NCI-H226 (cell line): ENCODE measurements around the gene CALM3.

Experiments used
- DNase-seq: peaks from one replicate; pipeline ENCODE4 v3.0.0-alpha.2; 2015

Gene CALM3

GRCh38 chr19:46616631-46617322 lies 15.6 kb downstream of the CALM3 start:
- DNase-seq = peak; percentile 58

DNA sequence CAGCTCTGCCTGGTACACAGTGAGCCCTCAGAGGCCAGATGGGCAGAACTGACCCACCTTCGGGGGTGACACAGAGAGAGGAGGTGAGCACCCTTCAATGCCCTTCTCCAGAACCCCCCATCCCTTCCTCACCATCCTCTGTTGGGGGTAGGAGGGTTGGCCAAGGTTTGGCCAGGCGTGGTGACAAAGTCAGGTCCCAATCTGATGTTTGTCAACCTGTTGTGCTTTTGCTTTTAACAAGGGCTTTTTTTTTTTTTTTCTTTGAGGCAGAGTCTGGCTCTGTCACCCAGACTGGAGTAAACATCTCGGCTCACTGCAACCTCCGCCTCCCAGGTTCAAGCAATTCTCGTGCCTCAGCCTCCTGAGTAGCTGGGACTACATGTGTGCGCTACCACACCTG lies 16.5 kb downstream of the CALM3 start:
- DNase-seq = no peak

GRCh38 chr19:46618670-46619231 lies 17.6 kb downstream of the CALM3 start:
- DNase-seq = no peak

GRCh38 chr19:46620267-46620666 lies 19.1 kb downstream of the CALM3 start:
- no peak for DNase-seq

- DNase-seq = no peak
These were observed 19.6 kb downstream of the CALM3 start for GRCh38 chr19:46620716-46621115.

DNA sequence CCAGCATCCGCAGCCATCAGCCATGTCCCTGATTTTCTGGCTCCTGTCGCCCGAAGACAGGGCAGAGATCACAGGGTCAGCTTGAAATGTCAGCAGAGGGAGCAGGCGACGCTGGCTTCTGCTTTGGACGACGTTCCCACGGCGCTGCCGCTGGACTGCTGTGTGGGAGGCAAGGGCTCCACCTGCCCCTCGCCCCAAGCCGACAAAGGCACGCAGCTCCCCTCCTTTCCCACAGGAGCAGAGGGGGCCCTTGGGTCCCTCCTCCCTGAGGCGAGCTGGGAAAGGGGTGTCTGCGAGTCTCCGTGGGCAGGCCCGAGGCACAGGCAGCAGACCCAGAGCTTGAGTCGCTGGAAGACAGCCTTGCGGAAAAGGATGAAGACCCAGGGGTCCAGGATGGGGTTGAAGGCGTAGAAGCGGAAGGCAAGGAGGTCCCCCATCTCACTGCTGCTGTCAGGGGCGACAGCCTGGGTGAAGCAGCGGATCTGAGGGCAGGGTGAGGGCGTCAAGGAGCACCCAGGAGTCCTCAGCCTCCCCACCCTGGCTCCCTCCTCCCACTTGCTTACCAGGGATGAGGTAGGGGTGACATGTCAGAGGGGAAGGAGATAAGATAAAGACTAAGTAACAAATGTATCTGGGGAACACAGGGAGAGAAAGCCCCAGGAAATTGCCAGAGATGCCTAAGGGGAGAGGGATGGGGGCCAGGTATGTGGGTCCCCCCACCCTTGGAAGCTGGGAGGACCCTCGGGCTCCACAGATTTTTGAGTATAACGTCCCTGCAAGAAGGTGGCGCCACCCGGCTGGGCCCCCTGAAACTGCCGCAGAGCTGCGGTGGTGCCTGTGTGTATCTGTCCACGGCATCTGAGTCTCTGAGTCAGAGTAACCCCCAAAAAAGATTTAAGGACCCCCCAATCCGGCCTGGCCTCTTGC lies 20.3 kb downstream of the CALM3 start:
- DNase-seq = no peak

DNA sequence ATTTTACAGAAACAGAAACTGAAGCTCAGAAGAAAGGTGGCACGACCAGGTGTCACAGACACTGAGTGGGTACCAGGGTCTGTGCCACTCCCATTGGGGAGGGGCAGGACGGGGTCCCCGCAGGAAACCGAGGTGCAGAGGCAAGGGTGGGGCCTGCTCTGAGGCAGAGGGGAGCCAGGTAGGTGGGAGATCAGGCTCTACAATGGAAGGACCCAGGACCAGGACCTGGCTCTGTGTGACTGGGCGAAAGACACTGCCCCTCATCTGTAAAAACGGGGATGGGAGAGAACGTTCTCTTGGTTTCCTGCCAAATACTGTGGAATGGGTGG lies 21.0 kb downstream of the CALM3 start:
- DNase-seq = peak; percentile 1

DNA sequence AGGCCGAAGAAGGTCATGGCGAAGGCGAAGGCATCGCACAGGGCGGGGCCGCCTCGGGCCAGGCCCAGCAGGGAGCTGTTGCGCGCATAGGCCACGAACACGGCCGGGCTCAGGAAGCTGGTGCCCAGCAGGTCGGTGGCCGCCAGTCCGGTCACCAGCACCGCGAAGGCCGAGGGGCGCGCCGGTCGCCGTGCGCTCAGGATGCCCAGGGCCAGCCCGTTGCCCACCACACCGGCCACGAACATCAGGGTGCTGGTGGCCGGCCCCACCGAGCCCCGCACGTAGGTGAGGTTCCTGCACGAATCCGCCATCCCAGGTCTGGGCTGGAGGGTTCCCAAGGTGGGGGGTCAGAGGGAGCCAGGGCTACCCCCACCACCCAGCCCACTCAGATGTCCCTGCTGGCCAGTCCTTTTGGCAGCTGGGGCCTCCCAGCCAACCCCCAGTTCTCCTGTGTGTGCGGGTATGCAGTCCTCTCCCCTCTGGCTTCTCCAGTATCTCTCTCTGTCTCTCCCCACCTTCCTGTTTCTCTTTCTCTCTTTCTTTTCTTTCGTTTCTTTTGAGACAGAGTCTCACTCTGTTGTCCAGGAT lies 22.9 kb downstream of the CALM3 start:
- peak; percentile 0 for DNase-seq

DNA sequence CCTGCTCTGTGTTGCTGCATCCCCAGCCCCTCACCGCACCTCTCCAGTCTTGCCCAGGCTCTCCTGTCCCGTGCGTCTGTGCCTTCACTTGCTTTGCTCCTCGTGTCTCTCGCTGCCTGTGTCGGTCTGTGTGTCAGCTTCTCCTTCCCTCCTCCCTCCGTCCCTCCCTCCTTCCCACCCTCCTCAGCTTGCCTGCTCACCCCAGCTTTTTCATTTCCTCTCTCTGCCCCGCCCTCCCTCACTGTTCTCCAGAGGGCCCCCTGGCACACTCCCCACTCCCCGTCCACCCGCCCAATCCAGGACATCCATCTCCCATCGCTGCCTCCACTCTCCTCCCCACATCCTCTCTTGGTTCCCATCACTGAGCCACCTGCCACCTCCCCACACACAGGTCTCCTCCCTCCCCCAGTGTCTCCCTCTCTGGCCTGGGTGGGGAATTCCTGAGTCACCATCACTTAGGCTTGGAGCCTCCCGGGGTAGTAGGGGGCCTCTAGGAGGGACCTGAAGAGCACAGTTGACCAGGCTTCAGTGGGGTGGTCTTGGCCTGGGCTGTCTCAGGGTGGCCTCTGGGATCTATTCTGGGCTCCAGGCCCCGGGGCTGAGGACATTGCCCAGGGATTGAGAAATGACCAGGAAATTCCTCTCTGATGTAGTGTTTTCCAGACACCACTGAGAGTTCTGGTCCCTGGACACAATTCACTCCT lies 24.0 kb downstream of the CALM3 start, which contains the start of gene PTGIR:
TSS of gene PTGIR (minus strand) at position 132 of the 704 bp plus-strand sequence. CDS start 864 bp downstream, outside the sequence.
- DNase-seq = peak; percentile 77

- DNase-seq = no peak
These were observed 24.6 kb downstream of the CALM3 start for GRCh38 chr19:46625731-46626130.

- DNase-seq = no peak
These were observed 25.3 kb downstream of the CALM3 start for GRCh38 chr19:46626446-46626845.

DNA sequence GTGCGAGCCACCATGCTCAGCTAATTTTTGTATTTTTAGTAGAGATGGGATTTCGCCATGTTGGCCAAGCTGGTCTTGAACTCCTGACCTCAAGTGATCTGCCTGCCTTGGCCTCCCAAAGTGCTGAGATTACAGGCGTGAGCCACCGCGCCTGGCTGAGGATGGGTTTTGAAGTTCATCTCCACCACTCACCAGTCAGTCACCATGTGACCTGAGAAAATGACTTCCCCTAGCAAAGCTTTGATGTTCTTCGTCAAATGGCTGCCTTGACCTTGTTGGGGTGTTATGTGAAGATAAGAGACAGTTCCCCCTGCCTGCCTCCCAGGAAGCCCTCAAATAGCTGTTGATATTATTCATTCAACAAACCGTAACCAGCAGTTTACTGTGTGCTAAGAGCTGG lies 27.8 kb downstream of the CALM3 start:
- peak; percentile 1 for DNase-seq

GRCh38 chr19:46629546-46630025 lies 28.5 kb downstream of the CALM3 start:
- DNase-seq = peak; percentile 74

DNA sequence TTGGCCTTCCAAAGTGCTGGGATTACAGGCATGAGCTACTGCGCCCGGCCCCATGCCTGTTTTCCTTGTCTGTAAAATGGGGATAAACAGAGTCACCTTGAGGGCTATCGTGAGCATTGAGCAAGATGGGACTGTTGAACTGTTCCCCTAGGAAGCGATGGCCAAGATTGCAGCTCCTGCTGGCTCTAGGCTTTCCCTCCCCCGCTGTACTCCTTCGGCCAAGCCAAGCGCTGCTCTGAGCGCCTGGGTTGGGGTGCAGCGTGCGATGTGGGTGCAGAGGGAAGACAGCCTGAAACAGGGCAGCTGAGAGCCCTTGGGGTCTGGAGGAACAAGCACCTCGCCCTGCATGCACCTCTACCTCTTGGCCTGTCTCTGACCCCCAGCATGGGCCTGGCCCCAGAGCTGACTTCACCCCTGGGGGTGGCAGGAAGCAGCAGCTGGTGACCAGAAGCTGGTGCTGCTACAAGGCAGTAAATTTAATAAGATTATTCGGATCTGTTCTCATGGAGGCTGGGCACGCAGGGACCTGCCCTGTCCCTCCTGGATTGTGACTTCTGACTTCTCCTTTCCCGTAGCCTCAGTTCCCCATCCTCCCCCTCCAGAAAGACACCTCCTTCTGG lies 29.6 kb downstream of the CALM3 start:
- no peak for DNase-seq

- DNase-seq = peak; percentile 84
These were observed 30.4 kb downstream of the CALM3 start for GRCh38 chr19:46631481-46631880.

- no peak for DNase-seq
These were observed 32.0 kb downstream of the CALM3 start for GRCh38 chr19:46633130-46633529.

- peak; percentile 63 for DNase-seq
These were observed 33.0 kb downstream of the CALM3 start for GRCh38 chr19:46634045-46634655.

- no peak for DNase-seq
These were observed 33.6 kb downstream of the CALM3 start for GRCh38 chr19:46634656-46635218.

- no peak for DNase-seq
These were observed 35.0 kb downstream of the CALM3 start, which contains the start of gene GNG8 for GRCh38 chr19:46635920-46636761. Gene GNG8 (minus strand): TSS chr19:46636202. CDS start chr19:46634682, 1,520 bp downstream.

GRCh38 chr19:46637224-46637623 lies 36.1 kb downstream of the CALM3 start:
- no peak for DNase-seq
